Esophagus squamous epithelium (tissue), 4 donors: ENCODE results near the gene MPLKIP.

ENCODE experiments used
- CTCF ChIP-seq, 6 experiments: fragments of 450-650 bp in 4 of 6; fragments of 200-600 bp in 2 of 6; sonication (generic) in 2 of 6; IDR thresholded peaks; one replicate each; pipeline ENCODE4 v1.5.1; 2016 to 2019; ENCODE audit warnings: antibody characterized with exemption in 6 of 6, mild to moderate bottlenecking in 4 of 6, moderate library complexity in 4 of 6
- POLR2A ChIP-seq, 4 donors: fragments of 450-650 bp; IDR thresholded peaks; one replicate each; pipeline ENCODE4 v1.6.1; 2017; ENCODE audit warnings: antibody characterized with exemption in 4 of 4, mild to moderate bottlenecking in 4 of 4, moderate library complexity in 3 of 4

GRCh38 chr7:40092182-40092581 is 42.2 kb downstream of the MPLKIP start:
- no peak for TF ChIP-seq CTCF (IDR thresholded peaks at IDR 0.05)
- TF ChIP-seq POLR2A (IDR thresholded peaks at IDR 0.05), result no peak
